Fibroblast of the aortic adventitia (primary cell): ENCODE results near the gene COL18A1. TPM values are rescaled to one million over a fixed set of nuclear protein-coding genes. Genes with fewer than 3 reads are reported as not detected.

Experiments
- DNase-seq: peaks from one replicate; pipeline ENCODE4 v3.0.0-alpha.2; 2010; ENCODE audit warnings: low read depth
- H3K4me3 ChIP-seq: 2 replicates; pipeline ENCODE4 v1.5.1; 2011; ENCODE audit warnings: low read depth, mild to moderate bottlenecking, control low read depth, low read length, moderate library complexity
- CTCF ChIP-seq: IDR thresholded peaks from 2 replicates; pipeline ENCODE4 v1.5.1; 2011; ENCODE audit warnings: mild to moderate bottlenecking, low read length, control low read depth, inconsistent platforms; ENCODE audit not compliant: insufficient read depth
- total RNA-seq: library from RNA; depleted of rRNA; stranded (reverse); fragments of >200 nt; gene quantifications from 2 replicates; pipeline ENCODE4 v1.2.3, GENCODE V29; 2012; ENCODE audit warnings: low replicate concordance

The COL18A1 gene
- total RNA-seq, 1 donor = 57.9 TPM

GRCh38 chr21:45448283-45448809 is 43.4 kb downstream of the COL18A1 start:
- DNase-seq = no peak
- H3K4me3 ChIP-seq = no peak overlapping the region
- TF ChIP-seq CTCF = no peak

- no peak overlapping the region for H3K4me3 ChIP-seq
- DNase-seq = no peak
- TF ChIP-seq CTCF = no peak
These were observed 44.1 kb downstream of the COL18A1 start for GRCh38 chr21:45448810-45449657.

- no peak for TF ChIP-seq CTCF
- no peak overlapping the region for H3K4me3 ChIP-seq
- DNase-seq = no peak
These were observed 44.9 kb downstream of the COL18A1 start for GRCh38 chr21:45449658-45450422.

GRCh38 chr21:45450423-45451090 is 45.6 kb downstream of the COL18A1 start:
- H3K4me3 ChIP-seq = no peak overlapping the region
- no peak for DNase-seq
- TF ChIP-seq CTCF = no peak

- TF ChIP-seq CTCF = no peak
- no peak overlapping the region for H3K4me3 ChIP-seq
- DNase-seq = no peak
These were observed 46.3 kb downstream of the COL18A1 start for GRCh38 chr21:45451091-45451740.

GRCh38 chr21:45451771-45452182 is 46.8 kb downstream of the COL18A1 start:
- no peak overlapping the region for H3K4me3 ChIP-seq
- TF ChIP-seq CTCF = no peak
- DNase-seq = no peak
